Osteocyte (in vitro differentiated cells): ENCODE data around the gene UMODL1. TPM values are rescaled to one million over a fixed set of nuclear protein-coding genes. Genes with fewer than 3 reads are reported as not detected.

ENCODE experiments used
- DNase-seq: peaks from one replicate; pipeline ENCODE4 v3.0.0; 2021; ENCODE audit warnings: mixed read lengths; ENCODE audit not compliant: unreplicated experiment; ENCODE audit errors: extremely low spot score
- H3K27ac Mint-ChIP-seq: one replicate; pipeline ENCODE4 v1.8.0; 2021; ENCODE audit warnings: mild to moderate bottlenecking, mixed read lengths; ENCODE audit not compliant: unreplicated experiment
- H3K27me3 Mint-ChIP-seq: one replicate; pipeline ENCODE4 v1.8.0; 2021; ENCODE audit warnings: mixed read lengths; ENCODE audit not compliant: unreplicated experiment
- H3K36me3 Mint-ChIP-seq: one replicate; pipeline ENCODE4 v1.8.0; 2021; ENCODE audit warnings: mixed read lengths; ENCODE audit not compliant: unreplicated experiment
- H3K4me1 Mint-ChIP-seq: one replicate; pipeline ENCODE4 v1.8.0; 2021; ENCODE audit warnings: mixed read lengths; ENCODE audit not compliant: unreplicated experiment
- H3K4me3 Mint-ChIP-seq: one replicate; pipeline ENCODE4 v1.8.0; 2021; ENCODE audit warnings: mild to moderate bottlenecking, moderate library complexity, mixed read lengths; ENCODE audit not compliant: unreplicated experiment
- H3K9me3 Mint-ChIP-seq: one replicate; pipeline ENCODE4 v1.8.0; 2021; ENCODE audit warnings: mixed read lengths; ENCODE audit not compliant: unreplicated experiment
- CTCF ChIP-seq: fragments of 200-600 bp; sonication (generic); IDR thresholded peaks from 2 replicates; pipeline ENCODE4 v1.5.0; 2021; ENCODE audit warnings: antibody characterized with exemption, mild to moderate bottlenecking, moderate library complexity
- total RNA-seq: library from RNA; stranded (reverse); gene quantifications from 2 replicates; pipeline ENCODE4 v1.2.1, GENCODE V29; 2021

UMODL1 gene
- total RNA-seq, 1 donor from 2014 or later: not detected

GRCh38 chr21:42124081-42124480 is 53.0 kb downstream of the UMODL1 start:
- Mint-ChIP-seq H3K4me1 (peaks cover 33% of the 10 kb centered on the region), H3K9me3 (no peaks in the 10 kb centered on the region), H3K27ac (no peak overlapping the region), H3K4me3 (no peak overlapping the region), H3K36me3 (no peaks in the 10 kb centered on the region), H3K27me3 (peaks cover 25% of the 10 kb centered on the region)
- DNase-seq: no peak
- TF ChIP-seq CTCF: no peak

- H3K4me1 Mint-ChIP-seq: peaks cover 33% of the 10 kb centered on the region
- peaks cover 17% of the 10 kb centered on the region for H3K27me3 Mint-ChIP-seq
- DNase-seq: no peak
- no peak overlapping the region for H3K27ac Mint-ChIP-seq
- no peak overlapping the region for H3K4me3 Mint-ChIP-seq
- no peaks in the 10 kb centered on the region for H3K9me3 Mint-ChIP-seq
- H3K36me3 Mint-ChIP-seq: no peaks in the 10 kb centered on the region
- TF ChIP-seq CTCF: no peak
Measured at GRCh38 chr21:42124826-42125570, 53.9 kb downstream of the UMODL1 start.

GRCh38 chr21:42125571-42126544 is 54.7 kb downstream of the UMODL1 start:
- H3K9me3 Mint-ChIP-seq: no peaks in the 10 kb centered on the region
- H3K27me3 Mint-ChIP-seq: peaks cover 17% of the 10 kb centered on the region
- no peak overlapping the region for H3K4me3 Mint-ChIP-seq
- peak; percentile 37 for TF ChIP-seq CTCF
- H3K4me1 Mint-ChIP-seq: peaks cover 30% of the 10 kb centered on the region
- no peaks in the 10 kb centered on the region for H3K36me3 Mint-ChIP-seq
- no peak for DNase-seq
- H3K27ac Mint-ChIP-seq: no peak overlapping the region

- peaks cover 12% of the 10 kb centered on the region for H3K27me3 Mint-ChIP-seq
- H3K4me3 Mint-ChIP-seq: no peak overlapping the region
- peaks cover 20% of the 10 kb centered on the region for H3K4me1 Mint-ChIP-seq
- no peak for TF ChIP-seq CTCF
- H3K36me3 Mint-ChIP-seq: no peaks in the 10 kb centered on the region
- H3K9me3 Mint-ChIP-seq: no peaks in the 10 kb centered on the region
- H3K27ac Mint-ChIP-seq: no peak overlapping the region
- no peak for DNase-seq
Measured at GRCh38 chr21:42127164-42128150, 56.3 kb downstream of the UMODL1 start.
